Stimulated activated CD4-positive, alpha-beta T cell treated with anti-CD3 and anti-CD28 coated beads, TNF-alpha, amount 100 ng/mL, for 24 hours (primary cell): ENCODE data around the gene ZNF587.
A peak's percentile ranks its signal among the peaks of the same experiment; 100 is the strongest.
"Not testable (repeated sequence)": the region's sequence is repeated elsewhere in the genome, so short reads cannot be mapped to it uniquely, and the experiment has no call there.

ENCODE experiments used
- DNase-seq, 3 experiments: peaks; one replicate each; pipeline ENCODE4 v3.0.0-alpha.2; 2020; ENCODE audit warnings: low read depth in 3 of 3

Gene ZNF587

DNA sequence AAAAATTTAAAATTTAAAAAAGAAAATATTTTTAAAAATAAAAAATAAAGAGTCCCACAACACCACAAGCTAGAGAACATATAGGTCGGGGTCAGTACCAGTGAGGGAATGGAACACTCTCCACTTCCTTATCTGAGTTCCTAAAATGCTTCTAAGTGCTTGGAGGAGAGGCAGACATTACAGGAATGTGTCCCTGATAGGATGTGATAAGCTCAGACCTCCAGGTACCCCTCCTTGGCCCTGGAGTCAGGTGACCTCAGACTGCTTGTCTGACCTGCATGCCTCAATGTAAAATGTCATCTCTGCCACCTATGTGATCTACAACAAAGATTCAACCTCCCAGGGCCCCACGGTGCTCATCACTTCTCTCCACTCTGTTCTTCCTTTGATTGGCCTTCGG lies 36.4 kb downstream of the ZNF587 start:
- DNase-seq, result no peak

DNA sequence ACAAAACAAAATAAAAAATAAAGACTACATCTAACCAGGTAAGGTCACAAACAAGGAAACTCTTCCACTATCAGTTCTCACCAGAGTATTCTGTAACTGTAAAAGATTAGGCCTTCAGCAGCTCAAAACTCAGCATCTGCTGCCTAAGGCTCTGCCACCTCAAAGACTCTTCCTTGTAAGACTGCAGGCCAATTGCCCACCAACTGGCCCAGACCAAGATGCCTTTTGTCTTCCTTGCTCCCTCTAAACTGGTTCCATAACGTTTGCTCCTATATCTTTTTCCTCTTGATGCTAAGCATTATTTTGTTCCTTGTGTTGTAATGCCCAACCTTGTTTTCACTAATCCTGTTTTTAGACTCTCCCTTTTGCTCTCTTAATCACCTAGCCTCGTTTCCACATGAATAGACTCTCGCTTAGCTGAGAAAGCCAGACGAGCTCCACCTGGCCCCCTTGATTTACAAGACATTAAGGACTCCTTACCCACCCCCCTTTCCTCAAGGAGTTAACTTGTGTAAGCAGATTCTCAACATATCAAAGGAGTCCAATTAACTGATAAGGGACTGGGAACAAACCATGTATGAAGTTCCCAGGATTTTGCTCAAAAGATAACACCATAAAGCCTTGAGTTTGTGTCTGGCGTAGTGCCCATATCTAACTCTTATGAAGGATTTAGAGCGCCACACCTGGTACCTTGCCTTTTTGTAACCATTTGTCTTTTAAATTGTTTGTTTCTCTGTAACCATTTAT lies 37.7 kb downstream of the ZNF587 start:
- DNase-seq, result no peak

DNA sequence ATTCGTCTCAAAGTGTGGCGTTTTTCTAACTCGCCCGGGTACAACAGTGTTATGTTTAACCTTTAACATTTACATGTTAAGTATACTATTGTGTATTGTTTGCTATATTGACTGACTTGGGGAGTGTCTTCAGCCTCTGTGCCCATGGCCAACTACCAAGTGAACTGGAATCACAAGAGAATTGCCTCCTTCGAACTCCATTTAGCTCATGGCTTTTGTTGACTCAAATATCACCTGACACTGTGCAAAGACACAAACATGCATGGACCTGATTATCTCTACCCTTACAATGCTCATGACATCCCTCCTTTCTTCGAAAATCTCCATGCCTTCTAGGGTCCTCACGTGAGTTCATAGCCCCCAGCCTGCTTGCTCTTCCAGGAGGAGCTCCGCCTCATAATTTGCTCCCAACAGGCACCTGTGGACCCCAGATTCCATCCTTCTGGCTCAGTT lies 38.5 kb downstream of the ZNF587 start:
- DNase-seq, result no peak

DNA sequence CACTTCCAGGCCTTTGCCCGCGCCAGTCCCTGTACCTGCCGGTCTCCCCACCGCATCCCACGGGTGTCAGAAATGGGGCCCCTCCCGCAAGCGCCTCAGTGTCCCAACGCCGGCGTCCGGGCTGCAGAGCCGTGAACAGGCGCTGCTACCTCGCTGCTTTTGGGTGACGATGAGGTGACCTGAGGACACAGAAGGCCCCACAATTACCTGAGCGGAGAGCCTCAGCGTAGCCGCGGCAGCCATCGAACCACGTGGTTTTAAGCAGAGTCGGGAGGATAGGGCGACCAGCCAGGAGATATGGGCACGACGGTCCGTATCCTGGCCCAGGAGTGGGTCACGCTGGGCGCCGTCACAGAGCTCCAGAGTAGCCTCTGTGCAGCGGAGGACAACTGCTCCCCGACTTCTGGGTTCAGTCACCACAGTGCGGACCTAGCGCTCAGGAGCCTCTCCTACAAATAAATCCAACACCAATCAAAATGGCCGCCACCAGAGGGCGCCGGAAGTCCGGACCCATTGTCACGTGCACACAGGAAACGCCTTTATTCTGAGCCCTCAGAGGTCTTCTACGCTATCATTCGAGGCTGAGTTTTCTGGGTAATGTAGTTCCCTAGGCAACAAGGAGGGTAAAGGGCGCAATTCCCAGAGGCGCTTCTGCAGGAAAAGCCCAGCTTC lies 39.0 kb downstream of the ZNF587 start, which contains the start of gene ZNF814:
TSS of gene ZNF814 (minus strand) at position 478 of the 672 bp plus-strand sequence. CDS start at position 243, 235 bp downstream.
- peak; percentile 57 to 81 (median 76) for DNase-seq

DNA sequence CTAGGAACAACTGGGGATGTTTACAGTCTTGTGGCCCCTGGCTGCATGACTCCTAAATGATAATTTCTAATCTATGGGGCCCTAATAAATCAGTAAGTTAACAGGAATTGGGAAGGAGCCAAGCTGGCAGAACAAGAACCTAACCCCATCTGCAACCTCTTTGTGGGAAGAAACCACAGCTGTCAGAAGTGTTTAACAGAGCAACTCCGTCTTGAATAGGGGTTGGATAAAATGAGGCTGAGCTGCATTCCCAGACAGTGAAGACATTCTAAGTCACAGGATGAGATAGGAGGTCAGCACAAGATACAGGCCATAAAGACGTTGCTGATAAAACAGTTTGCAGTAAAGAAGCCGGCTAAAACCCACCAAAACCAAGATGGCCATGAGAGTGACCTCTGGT lies 41.0 kb downstream of the ZNF587 start:
- DNase-seq, result not testable (repeated sequence)

DNA sequence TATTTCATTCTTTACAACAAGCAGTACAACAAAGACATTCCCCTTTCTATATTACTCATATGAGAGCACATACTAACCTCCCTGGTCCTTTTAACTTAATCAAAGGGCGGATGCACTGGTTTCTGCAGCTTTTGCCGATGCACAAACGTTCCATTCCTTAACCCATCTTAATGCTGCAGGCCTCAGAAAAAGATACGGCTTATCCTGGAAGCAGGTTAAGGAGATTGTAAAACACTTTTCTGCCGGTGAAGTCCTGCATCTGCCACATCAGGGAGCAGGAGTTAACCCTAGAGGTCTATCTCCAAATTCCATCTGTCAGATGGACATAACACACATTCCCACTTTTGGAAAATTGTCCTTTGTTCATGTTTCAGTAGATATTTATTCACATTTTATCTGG lies 50.7 kb downstream of the ZNF587 start:
- no peak for DNase-seq

DNA sequence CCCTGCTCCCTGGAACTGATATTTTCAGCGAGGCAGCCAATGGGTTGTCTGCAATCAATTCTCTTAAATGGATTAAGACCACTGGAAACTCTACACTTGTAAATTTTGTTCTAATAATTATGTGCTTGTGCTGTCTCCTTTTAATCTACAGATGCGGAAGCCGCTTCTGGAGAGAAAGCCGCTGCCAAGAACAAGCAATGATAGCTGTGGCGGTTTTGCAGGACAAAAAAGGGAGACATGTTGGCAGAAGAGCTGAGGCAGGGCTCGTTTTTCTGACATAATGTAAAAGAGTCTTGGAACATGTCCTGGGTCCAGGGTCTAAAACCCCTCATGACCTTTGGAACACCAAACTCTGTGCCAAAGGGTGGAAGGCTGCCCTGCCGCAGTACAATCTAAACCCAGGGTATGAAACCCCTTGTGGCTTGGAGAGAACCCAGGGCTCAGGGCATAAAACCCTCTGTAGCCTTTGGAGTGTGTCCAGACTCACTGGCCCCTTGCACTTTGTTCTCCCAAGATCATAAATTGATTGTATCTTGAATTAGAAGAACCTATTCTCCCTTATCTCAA lies 54.0 kb downstream of the ZNF587 start:
- no peak for DNase-seq

DNA sequence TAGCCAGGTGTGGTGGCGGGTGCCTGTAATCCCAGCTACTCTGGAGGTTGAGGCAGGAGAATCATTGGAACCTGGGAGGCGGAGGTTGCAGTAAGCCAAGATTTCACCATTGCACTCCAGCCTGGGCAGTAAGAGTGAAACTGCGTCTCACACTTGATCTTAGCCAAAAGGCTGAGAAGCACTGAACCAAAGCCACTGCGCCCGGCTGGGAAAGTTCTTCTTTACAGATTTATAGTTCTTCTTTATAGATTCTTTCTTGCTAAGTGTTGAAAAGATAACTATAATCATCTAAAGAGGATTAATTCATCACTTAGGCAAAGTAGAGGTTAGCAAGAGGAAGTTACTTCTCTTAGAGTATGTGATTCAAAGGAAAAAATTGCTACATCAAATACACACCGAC lies 55.6 kb downstream of the ZNF587 start:
- no peak for DNase-seq

DNA sequence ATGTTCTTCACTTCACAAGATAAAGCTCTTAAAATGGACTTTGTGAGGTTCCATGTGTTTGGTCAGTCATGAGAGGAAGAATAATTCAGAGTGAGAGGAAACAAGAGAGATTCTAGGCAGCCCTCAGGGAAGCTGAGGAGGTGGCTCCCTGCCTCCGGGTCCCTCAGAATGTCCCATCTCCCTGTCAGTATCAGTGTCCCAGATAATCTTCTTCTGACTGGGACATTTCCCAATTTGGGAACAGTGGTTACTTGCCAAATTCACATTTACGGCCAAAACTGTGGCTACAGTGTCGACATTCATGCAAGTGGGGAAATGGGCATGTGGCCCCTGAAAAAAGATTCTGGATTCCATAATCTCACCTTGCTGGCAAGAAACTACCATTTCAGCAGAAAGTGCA lies 57.7 kb downstream of the ZNF587 start:
- no peak for DNase-seq

DNA sequence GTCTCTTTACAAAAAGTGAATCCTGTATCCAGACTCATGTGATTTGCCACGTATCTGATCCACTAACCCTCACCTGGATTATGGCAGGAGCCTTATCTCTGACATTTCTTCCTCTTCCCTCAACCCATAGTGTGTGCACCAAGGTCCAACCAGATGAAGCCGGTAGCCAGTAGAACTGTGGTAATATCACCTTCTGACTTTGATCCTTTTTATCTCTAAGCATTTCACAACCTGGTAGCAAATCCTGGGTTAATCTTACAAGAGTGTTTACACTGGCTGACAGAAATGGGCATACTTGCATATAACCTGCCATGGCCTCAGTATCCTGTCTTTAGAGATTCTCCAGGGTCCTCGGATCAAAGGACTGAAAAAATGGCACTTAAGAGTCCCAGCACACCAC lies 64.9 kb downstream of the ZNF587 start:
- DNase-seq, result no peak
